HepG2 (cell line): ENCODE results near the gene DDR1.

ENCODE experiments used
- MAX ChIP-seq: IDR thresholded peaks from 2 replicates; pipeline ENCODE4 v1.6.1; 2012; ENCODE audit warnings: inconsistent platforms
- NONO ChIP-seq, 2 experiments: fragments of 450-650 bp in 1 of 2; sonication (generic) in 1 of 2; formaldehyde crosslinking in 1 of 2; IDR thresholded peaks in 1 of 2; conservative IDR thresholded peaks in 1 of 2; 2 replicates each; pipeline versions ENCODE4 v1.6.1 to v1.8.0; 2017 to 2022; ENCODE audit warnings: mild to moderate bottlenecking in 1 of 2, missing genetic modification reagents in 1 of 2, moderate library complexity in 1 of 2
- NR2F2 ChIP-seq: IDR thresholded peaks from 2 replicates; pipeline ENCODE4 v1.6.1; 2012; ENCODE audit warnings: low read depth, inconsistent platforms, borderline replicate concordance
- RARA ChIP-seq: IDR thresholded peaks from 2 replicates; pipeline ENCODE4 v1.6.1; 2016; ENCODE audit warnings: missing genetic modification reagents, missing compliant biosample characterization

GRCh38 chr6:30891450-30891723 is 7.1 kb downstream of the DDR1 start:
- TF ChIP-seq MAX (no peak), NONO (IDR thresholded peaks at IDR 0.05) (no peak), NONO (CRISPR knock-in tag; conservative IDR thresholded peaks at IDR 0.05) (no peak), RARA (CRISPR knock-in tag) (no peak), NR2F2 (no peak)
